Mononuclear cell (primary cell): ENCODE data around the gene TPM3. TPM values are rescaled to one million over a fixed set of nuclear protein-coding genes. Genes with fewer than 3 reads are reported as not detected.
"Not testable (repeated sequence)": the region's sequence is repeated elsewhere in the genome, so short reads cannot be mapped to it uniquely, and the experiment has no call there.

Source experiments
- H3K27me3 ChIP-seq: 2 replicates; pipeline ENCODE4 v1.6.0; 2011; ENCODE audit warnings: low read length, control low read depth; ENCODE audit not compliant: insufficient read depth
- H3K4me1 ChIP-seq: 2 replicates; pipeline ENCODE4 v1.5.1; 2011; ENCODE audit warnings: mild to moderate bottlenecking, low read length, control low read depth; ENCODE audit not compliant: insufficient read depth
- H3K4me3 ChIP-seq: 2 replicates; pipeline ENCODE4 v1.5.1; 2011; ENCODE audit warnings: mild to moderate bottlenecking, low read length, moderate library complexity
- H3K9me3 ChIP-seq: 2 replicates; pipeline ENCODE4 v1.5.1; 2011; ENCODE audit warnings: low read depth, mild to moderate bottlenecking, control low read depth, low read length
- total RNA-seq: library from RNA; depleted of rRNA; stranded (reverse); fragments of >200 nt; gene quantifications from one replicate; pipeline ENCODE4 v1.2.3, GENCODE V29; 2012

TPM3 gene
- total RNA-seq, 1 donor, result 973 TPM

- peak overlapping the region; percentile 98 for H3K4me3 ChIP-seq
- no peaks in the 10 kb centered on the region for H3K27me3 ChIP-seq
- no peaks in the 10 kb centered on the region for H3K9me3 ChIP-seq
- peaks cover 49% of the 10 kb centered on the region for H3K4me1 ChIP-seq
These were observed 27.6 kb upstream of the TPM3 start for GRCh38 chr1:154219541-154219940.

GRCh38 chr1:154218545-154218944, 26.6 kb upstream of the TPM3 start:
- H3K4me1 ChIP-seq, result peaks cover 49% of the 10 kb centered on the region
- no peak overlapping the region for H3K4me3 ChIP-seq
- H3K27me3 ChIP-seq, result no peaks in the 10 kb centered on the region
- no peaks in the 10 kb centered on the region for H3K9me3 ChIP-seq

GRCh38 chr1:154213274-154213673, 21.4 kb upstream of the TPM3 start:
- H3K27me3 ChIP-seq, result no peaks in the 10 kb centered on the region
- H3K4me1 ChIP-seq, result peaks cover 17% of the 10 kb centered on the region
- no peak overlapping the region for H3K4me3 ChIP-seq
- H3K9me3 ChIP-seq, result no peaks in the 10 kb centered on the region

- Histone ChIP-seq H3K4me1 (peaks cover 7% of the 10 kb centered on the region), H3K9me3 (no peaks in the 10 kb centered on the region), H3K4me3 (no peak overlapping the region), H3K27me3 (no peaks in the 10 kb centered on the region)
These were observed 20.2 kb upstream of the TPM3 start for GRCh38 chr1:154212083-154212482.

- Histone ChIP-seq H3K4me3 (no peak overlapping the region), H3K4me1 (no peaks in the 10 kb centered on the region), H3K27me3 (no peaks in the 10 kb centered on the region), H3K9me3 (no peaks in the 10 kb centered on the region)
These were observed 16.9 kb upstream of the TPM3 start for GRCh38 chr1:154208677-154209388.

- Histone ChIP-seq H3K27me3 (no peaks in the 10 kb centered on the region), H3K4me1 (no peaks in the 10 kb centered on the region), H3K9me3 (no peaks in the 10 kb centered on the region), H3K4me3 (no peak overlapping the region)
These were observed 15.4 kb upstream of the TPM3 start for GRCh38 chr1:154207262-154207661.

GRCh38 chr1:154206196-154206595, 14.3 kb upstream of the TPM3 start, which contains the start of gene CFAP141:
Gene CFAP141 (minus strand): TSS chr1:154206333. CDS start chr1:154206307, 26 bp downstream.
- no peaks in the 10 kb centered on the region for H3K9me3 ChIP-seq
- no peaks in the 10 kb centered on the region for H3K4me1 ChIP-seq
- H3K4me3 ChIP-seq, result no peak within 1 kb of the TSS
- H3K27me3 ChIP-seq, result no peaks in the 10 kb centered on the region

- not testable (repeated sequence) for H3K27me3 ChIP-seq, H3K4me1 ChIP-seq
These were observed 13.9 kb upstream of the TPM3 start for GRCh38 chr1:154205778-154206177.

GRCh38 chr1:154199563-154199879, 7.6 kb upstream of the TPM3 start:
- Histone ChIP-seq H3K4me3 (no peak overlapping the region), H3K9me3 (no peaks in the 10 kb centered on the region), H3K27me3 (no peaks in the 10 kb centered on the region), H3K4me1 (no peaks in the 10 kb centered on the region)

More at GRCh38 chr1:154205778-154206177, 13.9 kb upstream of the TPM3 start:
- H3K4me3 ChIP-seq, H3K9me3 ChIP-seq: not testable (repeated sequence)

- no peak overlapping the region for H3K4me3 ChIP-seq
- no peaks in the 10 kb centered on the region for H3K4me1 ChIP-seq
- H3K27me3 ChIP-seq, result no peaks in the 10 kb centered on the region
- no peaks in the 10 kb centered on the region for H3K9me3 ChIP-seq
These were observed 7.1 kb upstream of the TPM3 start for GRCh38 chr1:154198756-154199562.

- peaks cover 16% of the 10 kb centered on the region for H3K4me1 ChIP-seq
- no peak overlapping the region for H3K4me3 ChIP-seq
- no peaks in the 10 kb centered on the region for H3K9me3 ChIP-seq
These were observed 1.9 kb upstream of the TPM3 start for GRCh38 chr1:154193821-154194220.

GRCh38 chr1:154192476-154192875, 576 bp upstream of the TPM3 start:
- Histone ChIP-seq H3K4me3 (no peak overlapping the region), H3K27me3 (no peaks in the 10 kb centered on the region), H3K4me1 (peaks cover 16% of the 10 kb centered on the region)

More at GRCh38 chr1:154193821-154194220, 1.9 kb upstream of the TPM3 start:
- no peaks in the 10 kb centered on the region for H3K27me3 ChIP-seq

GRCh38 chr1:154190550-154190949, 1.4 kb downstream of the TPM3 start:
- H3K27me3 ChIP-seq, result no peaks in the 10 kb centered on the region
- H3K4me1 ChIP-seq, result peaks cover 16% of the 10 kb centered on the region
- H3K4me3 ChIP-seq, result no peak overlapping the region
- H3K9me3 ChIP-seq, result no peaks in the 10 kb centered on the region

More at GRCh38 chr1:154192476-154192875, 576 bp upstream of the TPM3 start:
- H3K9me3 ChIP-seq, result no peaks in the 10 kb centered on the region

GRCh38 chr1:154186852-154187501, 4.9 kb downstream of the TPM3 start:
- Histone ChIP-seq H3K4me3 (no peak overlapping the region), H3K4me1 (peaks cover 21% of the 10 kb centered on the region), H3K9me3 (no peaks in the 10 kb centered on the region), H3K27me3 (no peaks in the 10 kb centered on the region)

GRCh38 chr1:154186177-154186576, 5.7 kb downstream of the TPM3 start:
- Histone ChIP-seq H3K27me3 (no peaks in the 10 kb centered on the region), H3K4me1 (peaks cover 23% of the 10 kb centered on the region), H3K9me3 (no peaks in the 10 kb centered on the region), H3K4me3 (no peak overlapping the region)
